WTC11 (cell line): ENCODE data around the gene CCBE1.

ENCODE experiments used
- CTCF ChIP-seq: fragments of 200-600 bp; IDR thresholded peaks from 2 replicates; pipeline ENCODE4 v1.8.0; 2022; ENCODE audit warnings: antibody characterized with exemption
- ESRRA ChIP-seq: sonication (generic); formaldehyde crosslinking; IDR thresholded peaks from 2 replicates; pipeline ENCODE4 v1.8.1; 2022; ENCODE audit warnings: mild to moderate bottlenecking, missing genetic modification reagents, borderline replicate concordance
- NFYB ChIP-seq: sonication (generic); formaldehyde crosslinking; conservative IDR thresholded peaks from 2 replicates; pipeline ENCODE4 v1.8.0; 2022; ENCODE audit warnings: low read depth, missing genetic modification reagents
- SP1 ChIP-seq: sonication (generic); formaldehyde crosslinking; conservative IDR thresholded peaks from 2 replicates; pipeline ENCODE4 v1.8.1; 2022; ENCODE audit warnings: missing genetic modification reagents
- TEAD1 ChIP-seq: sonication (generic); formaldehyde crosslinking; IDR thresholded peaks from 2 replicates; pipeline ENCODE4 v1.8.0; 2022; ENCODE audit warnings: mild to moderate bottlenecking, missing genetic modification reagents
- ZNF121 ChIP-seq: sonication (generic); formaldehyde crosslinking; IDR thresholded peaks from 2 replicates; pipeline ENCODE4 v1.8.0; 2023; ENCODE audit warnings: missing genetic modification reagents
- TF ChIP-seq, protein P1 (sequence below): sonication (generic); formaldehyde crosslinking; IDR thresholded peaks from 2 replicates; pipeline ENCODE4 v1.8.0; 2022; ENCODE audit warnings: mild to moderate bottlenecking, missing genetic modification reagents

DNA sequence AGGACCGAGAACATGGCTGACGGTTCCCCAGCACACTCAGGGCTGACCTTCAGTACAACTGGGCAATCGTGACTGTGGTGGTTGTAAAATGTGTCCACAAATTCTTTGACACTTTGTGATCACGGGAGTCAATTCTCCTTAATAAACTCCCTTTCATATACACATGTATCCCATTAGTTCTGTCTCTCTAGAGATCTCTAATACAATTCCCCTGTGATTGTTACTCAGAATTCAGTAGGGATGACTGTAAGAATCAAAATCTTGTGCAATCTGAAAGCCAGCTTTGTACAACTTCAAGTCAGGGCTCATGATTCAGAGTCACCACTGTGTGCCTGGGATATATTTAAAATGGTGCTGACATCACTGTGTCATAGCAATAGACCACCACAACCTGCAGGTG lies 248.7 kb downstream of the CCBE1 start:
- TF ChIP-seq CTCF (no peak), ESRRA (CRISPR knock-in tag) (no peak), TEAD1 (CRISPR knock-in tag) (no peak), SP1 (CRISPR knock-in tag) (no peak), NFYB (CRISPR knock-in tag) (no peak), ZNF121 (CRISPR knock-in tag) (no peak)
- TF ChIP-seq, protein P1, sequence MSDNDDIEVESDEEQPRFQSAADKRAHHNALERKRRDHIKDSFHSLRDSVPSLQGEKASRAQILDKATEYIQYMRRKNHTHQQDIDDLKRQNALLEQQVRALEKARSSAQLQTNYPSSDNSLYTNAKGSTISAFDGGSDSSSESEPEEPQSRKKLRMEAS, result no peak
